Activated CD8-positive, alpha-beta memory T cell treated with anti-CD3 and anti-CD28 coated beads for 24 hours (primary cell): ENCODE measurements around the gene SLAIN2.
"Not testable (repeated sequence)": the region's sequence is repeated elsewhere in the genome, so short reads cannot be mapped to it uniquely, and the experiment has no call there.

ENCODE experiments used
- DNase-seq: peaks from one replicate; pipeline ENCODE4 v3.0.0-alpha.2; 2020

SLAIN2 gene

GRCh38 chr4:48340965-48341775 lies at the start of gene SLAIN2:
SLAIN2 (plus strand) TSS chr4:48341529; CDS start chr4:48341740, 211 bp downstream.
- peak; percentile 100 for DNase-seq

GRCh38 chr4:48292218-48292790 lies 49.0 kb upstream of the SLAIN2 start:
- not testable (repeated sequence) for DNase-seq

GRCh38 chr4:48295116-48295515 lies 46.2 kb upstream of the SLAIN2 start:
- no peak for DNase-seq

- no peak for DNase-seq
Observed at GRCh38 chr4:48296365-48296764, 45.0 kb upstream of the SLAIN2 start.

GRCh38 chr4:48297256-48297846 lies 44.0 kb upstream of the SLAIN2 start:
- DNase-seq = no peak

GRCh38 chr4:48299560-48299959 lies 41.8 kb upstream of the SLAIN2 start:
- no peak for DNase-seq

GRCh38 chr4:48300004-48300403 lies 41.3 kb upstream of the SLAIN2 start:
- DNase-seq = no peak

- DNase-seq = no peak
Observed at GRCh38 chr4:48305508-48305907, 35.8 kb upstream of the SLAIN2 start.

GRCh38 chr4:48307528-48307927 lies 33.8 kb upstream of the SLAIN2 start:
- no peak for DNase-seq

GRCh38 chr4:48308901-48309300 lies 32.4 kb upstream of the SLAIN2 start:
- DNase-seq = no peak

GRCh38 chr4:48311896-48312295 lies 29.4 kb upstream of the SLAIN2 start:
- no peak for DNase-seq

GRCh38 chr4:48314746-48315145 lies 26.6 kb upstream of the SLAIN2 start:
- not testable (repeated sequence) for DNase-seq

GRCh38 chr4:48315728-48316630 lies 25.4 kb upstream of the SLAIN2 start:
- no peak for DNase-seq

GRCh38 chr4:48321312-48321711 lies 20.0 kb upstream of the SLAIN2 start:
- no peak for DNase-seq

- no peak for DNase-seq
Observed at GRCh38 chr4:48322063-48322462, 19.3 kb upstream of the SLAIN2 start.

- no peak for DNase-seq
Observed at GRCh38 chr4:48324281-48324680, 17.0 kb upstream of the SLAIN2 start.

- no peak for DNase-seq
Observed at GRCh38 chr4:48329193-48329592, 12.1 kb upstream of the SLAIN2 start.

GRCh38 chr4:48329976-48330375 lies 11.4 kb upstream of the SLAIN2 start:
- no peak for DNase-seq

- DNase-seq = no peak
Observed at GRCh38 chr4:48331577-48332330, 9.6 kb upstream of the SLAIN2 start.

- no peak for DNase-seq
Observed at GRCh38 chr4:48332661-48333060, 8.7 kb upstream of the SLAIN2 start.

- DNase-seq = no peak
Observed at GRCh38 chr4:48333587-48333986, 7.7 kb upstream of the SLAIN2 start.

- DNase-seq = no peak
Observed at GRCh38 chr4:48334236-48334635, 7.1 kb upstream of the SLAIN2 start.
